HG03457 (cell line): Measurements from ENCODE around the gene OSGIN1.

Source experiments
- ATAC-seq: cut with Tn5 transposase; IDR thresholded peaks from one replicate; pipeline ENCODE4 v1.9.1; 2021; ENCODE audit warnings: moderate number of reproducible peaks; ENCODE audit not compliant: unreplicated experiment

The OSGIN1 gene

DNA sequence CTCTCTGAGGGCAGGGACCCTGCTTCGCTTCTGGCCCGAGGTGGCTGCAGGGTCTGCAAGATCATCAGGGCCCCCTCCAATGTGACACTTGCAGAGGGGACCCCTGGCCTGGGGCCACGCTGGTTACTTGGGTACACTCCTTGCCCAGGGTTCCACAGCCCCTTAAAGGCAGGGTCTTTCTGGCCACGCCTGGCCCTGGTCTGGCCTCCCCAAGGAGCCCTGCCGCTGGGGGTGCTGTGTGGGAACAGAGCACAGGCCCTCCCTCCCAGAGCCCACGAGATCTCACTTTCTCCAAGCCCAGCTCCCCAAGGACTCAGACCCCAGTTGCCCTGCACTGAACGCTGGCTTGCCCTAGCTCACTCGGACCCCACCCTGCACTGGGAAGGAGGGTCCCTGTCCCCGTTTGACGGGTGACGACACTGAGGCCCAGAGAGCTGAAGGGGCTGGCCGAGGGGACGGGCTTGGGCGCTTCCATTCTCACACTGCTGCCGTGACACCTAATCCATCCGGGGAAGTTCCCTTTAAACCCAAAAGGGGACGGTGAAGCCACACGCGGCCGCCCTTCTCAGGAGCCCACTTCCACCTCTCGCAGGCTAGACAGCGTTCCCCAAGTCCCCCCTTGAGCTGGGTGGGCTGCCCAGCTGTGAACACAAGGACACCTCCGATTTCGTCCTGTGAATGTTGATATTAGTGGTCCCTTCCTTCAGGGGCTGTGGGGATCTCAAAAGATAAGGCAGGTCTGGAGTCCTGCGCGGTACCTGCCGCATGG, 26.9 kb upstream of the OSGIN1 start:
- ATAC-seq: no peak

DNA sequence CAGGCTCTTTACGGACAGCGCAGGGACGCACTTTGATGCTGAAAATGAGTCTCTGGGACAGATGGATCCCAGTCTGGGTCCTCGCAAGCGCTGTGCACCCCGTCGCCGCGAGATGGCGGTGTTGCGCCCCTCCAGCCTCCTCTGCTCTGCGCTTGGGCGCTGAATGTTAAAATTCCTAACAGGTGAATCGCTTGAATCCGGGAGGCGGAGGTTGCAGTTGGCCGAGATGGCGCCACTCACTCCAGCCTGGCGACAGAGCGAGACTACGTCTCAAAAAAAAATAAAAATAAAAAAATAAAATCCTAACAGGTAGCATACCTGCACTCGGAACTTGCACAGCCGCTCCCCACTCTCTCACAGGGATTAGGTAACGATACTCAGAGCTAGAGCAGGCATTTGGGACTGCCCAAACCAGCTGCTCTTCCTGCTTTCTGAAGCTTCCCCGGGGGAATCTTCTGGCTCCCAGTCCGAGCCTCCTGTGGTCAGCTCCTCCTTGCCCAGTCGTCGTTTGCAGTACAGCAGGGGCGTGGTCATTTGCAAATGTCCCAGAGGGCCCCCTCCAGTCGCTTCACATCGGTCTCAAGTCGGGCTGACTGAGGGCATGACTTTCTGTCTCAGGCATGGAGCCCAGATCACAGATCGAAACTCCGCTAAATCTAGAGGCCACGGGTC, 26.2 kb upstream of the OSGIN1 start:
- ATAC-seq: peak; percentile 54

- no peak for ATAC-seq
Observed at GRCh38 chr16:83928341-83929055, 24.5 kb upstream of the OSGIN1 start.

DNA sequence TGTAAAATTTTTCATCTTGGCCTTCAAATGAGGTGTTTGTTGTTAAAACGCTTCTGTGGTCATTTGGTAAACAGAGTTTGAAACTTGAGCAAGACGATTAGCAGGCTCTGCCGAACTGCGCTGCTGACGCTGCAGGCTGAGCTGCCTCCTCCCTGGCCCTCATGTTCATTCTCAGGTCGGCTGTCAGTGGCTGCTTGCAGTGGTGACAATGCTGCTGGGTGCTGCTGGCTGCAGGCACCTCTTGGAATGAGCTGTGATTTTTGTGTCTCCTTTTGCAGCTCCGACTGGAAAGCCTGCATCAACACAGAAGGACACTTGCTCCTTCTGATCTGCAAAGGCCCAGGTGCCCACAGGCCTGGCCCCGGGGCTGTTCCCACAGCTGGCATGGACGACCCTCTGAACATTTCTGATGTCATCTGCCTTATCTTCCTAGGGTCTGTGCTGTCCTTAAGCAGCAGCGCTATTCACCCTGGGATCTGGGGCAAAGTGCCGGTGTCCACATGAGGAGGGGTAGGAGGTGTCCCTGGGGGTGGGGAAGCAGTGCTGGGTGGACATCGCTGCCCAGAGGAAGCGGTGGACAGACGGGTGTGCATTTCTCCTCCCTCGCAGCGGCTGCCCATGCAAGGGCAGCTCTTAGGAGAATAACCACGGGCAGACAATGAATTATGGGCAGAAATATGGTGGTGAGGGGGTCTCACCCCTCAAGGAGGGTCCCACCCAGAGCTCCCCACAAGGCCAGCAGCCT, 23.1 kb upstream of the OSGIN1 start:
- no peak for ATAC-seq

GRCh38 chr16:83930730-83931500, 22.1 kb upstream of the OSGIN1 start:
- ATAC-seq: no peak

GRCh38 chr16:83931556-83931955, 21.5 kb upstream of the OSGIN1 start:
- no peak for ATAC-seq

DNA sequence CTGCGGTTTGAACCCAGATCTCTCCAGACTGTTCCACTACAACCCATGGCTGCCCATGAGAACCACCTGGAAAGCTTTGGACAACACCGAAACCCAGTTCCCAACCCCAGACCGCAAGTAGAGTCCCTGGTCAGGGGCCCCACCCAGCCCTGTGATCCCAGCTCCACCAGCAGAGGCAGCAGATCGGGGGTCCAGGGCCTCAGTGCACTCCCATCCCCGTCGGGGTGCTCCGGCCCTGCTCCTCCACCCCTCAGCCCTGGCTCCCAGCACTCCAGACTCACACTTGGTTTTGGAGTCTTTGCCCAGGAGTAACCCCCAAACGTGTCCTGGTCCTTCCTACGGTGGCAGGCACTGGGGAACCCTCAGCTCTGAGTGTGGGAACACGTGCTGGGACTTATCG, 20.7 kb upstream of the OSGIN1 start:
- no peak for ATAC-seq

DNA sequence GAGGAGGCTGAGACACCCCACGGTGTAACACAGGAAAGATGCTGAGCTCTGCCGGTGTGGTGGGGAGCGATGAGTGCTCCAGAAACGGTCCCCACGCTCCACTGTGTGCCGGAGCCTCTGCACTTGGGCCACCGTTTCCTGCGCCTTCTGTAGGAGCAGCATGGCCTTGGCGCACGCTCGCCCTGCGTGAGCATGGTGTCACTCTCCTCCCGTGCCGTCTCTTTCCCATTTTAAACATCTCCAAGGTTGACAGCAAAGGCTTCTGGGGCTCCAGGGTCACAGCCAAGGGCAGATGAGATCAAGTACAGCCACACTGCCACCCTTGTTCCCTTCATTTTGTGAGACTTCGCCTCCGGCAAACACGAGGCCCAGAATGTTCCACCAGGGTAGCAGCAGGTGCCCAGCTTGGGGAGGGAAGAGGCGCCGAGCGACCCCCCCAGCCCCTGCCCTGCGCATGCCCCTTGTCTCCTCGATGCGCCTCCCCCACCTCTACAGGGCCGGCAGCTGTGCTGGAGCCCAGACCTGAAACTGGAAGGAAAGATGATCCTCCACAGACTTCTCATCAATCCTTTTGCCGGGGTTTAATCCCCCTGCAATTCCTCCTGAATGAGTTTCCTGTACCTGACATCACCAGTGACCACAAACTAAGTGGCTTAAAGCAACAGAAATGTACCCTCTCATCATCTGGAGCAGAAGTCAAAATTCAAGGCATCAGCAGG, 19.9 kb upstream of the OSGIN1 start:
- no peak for ATAC-seq

DNA sequence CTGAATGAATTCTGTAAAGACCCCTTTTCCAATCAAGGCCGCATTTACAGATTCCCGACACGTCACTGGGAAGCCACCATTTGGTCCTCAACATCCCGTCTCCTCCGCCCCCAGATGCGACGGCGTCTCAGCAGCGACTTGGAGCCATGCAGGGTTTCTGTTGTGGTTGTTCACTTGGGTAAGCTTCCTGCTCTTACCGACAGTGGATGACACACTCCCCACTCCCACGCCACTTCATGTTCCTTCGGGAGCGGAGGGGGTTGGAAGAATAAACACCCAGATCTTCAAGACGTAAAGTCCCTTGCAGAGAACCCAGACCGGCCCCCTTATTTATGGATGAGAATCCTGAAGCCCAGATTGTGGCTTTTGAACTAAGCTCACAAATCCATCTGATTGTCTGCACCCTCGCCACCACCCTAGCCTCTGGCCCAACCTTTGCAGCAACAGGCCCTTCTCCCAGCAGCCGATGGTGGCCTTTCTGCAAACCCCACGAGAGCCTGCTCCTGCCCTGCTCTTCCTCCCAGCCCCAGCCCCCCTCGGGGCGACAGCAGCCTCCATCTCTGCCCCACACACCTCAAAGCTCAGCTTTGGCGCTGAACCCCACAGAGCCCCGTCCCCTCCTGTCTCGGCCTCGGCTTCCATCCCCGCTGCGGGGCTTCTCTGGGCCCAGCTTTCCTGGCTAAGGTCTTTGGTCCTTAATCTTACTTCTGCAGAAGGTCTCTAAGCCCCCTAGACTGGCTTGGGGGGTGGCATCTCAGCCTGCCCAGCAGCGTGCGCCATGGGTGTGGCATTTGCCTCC, 19.0 kb upstream of the OSGIN1 start:
- no peak for ATAC-seq

GRCh38 chr16:83934684-83934977, 18.4 kb upstream of the OSGIN1 start:
- no peak for ATAC-seq

- ATAC-seq: no peak
Observed at GRCh38 chr16:83935005-83935857, 17.8 kb upstream of the OSGIN1 start.

- no peak for ATAC-seq
Observed at GRCh38 chr16:83935858-83936255, 17.2 kb upstream of the OSGIN1 start.

DNA sequence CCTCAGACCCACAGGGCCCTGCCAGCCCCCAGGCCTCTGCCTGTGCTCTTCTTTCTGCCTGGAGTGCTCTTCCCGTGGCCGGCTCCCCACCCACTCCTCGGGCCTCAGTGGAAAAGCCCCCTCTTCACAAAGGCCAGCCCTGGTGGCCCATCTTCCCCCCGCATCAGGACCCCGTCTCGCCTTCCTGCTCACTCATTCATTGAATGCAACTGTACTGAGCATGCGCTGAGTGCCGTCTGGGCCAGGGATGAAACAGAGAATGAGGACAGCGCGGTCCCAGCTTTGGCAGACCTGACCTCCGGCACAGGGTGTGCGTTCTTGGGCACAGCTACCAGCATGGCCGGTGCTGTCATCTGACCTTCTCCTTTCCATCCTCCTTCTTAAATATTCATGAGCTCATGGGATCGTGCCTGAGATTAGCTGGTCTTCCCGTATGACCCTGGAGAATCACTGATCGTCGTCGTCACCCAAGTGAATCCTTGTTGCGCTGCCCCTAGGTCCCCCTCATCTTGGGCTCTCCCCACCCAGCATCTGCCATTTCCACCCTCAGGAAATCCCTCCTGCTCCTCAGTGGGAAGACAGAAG, 16.4 kb upstream of the OSGIN1 start:
- ATAC-seq: no peak

- no peak for ATAC-seq
Observed at GRCh38 chr16:83937267-83937666, 15.8 kb upstream of the OSGIN1 start.

GRCh38 chr16:83937922-83938885, 14.8 kb upstream of the OSGIN1 start:
- ATAC-seq: no peak

- no peak for ATAC-seq
Observed at GRCh38 chr16:83939266-83939855, 13.7 kb upstream of the OSGIN1 start.
